ENCODE data around the gene DDX6. TPM values are rescaled to one million over a fixed set of nuclear protein-coding genes. Genes with fewer than 3 reads are reported as not detected.
"Not testable (repeated sequence)": the region's sequence is repeated elsewhere in the genome, so short reads cannot be mapped to it uniquely, and the experiment has no call there.

Gene DDX6
- total RNA-seq, 2 experiments from 2014 or later = 155 to 158 TPM

GRCh38 chr11:118785362-118785761 lies 5.6 kb downstream of the DDX6 start:
- TF ChIP-seq, protein P1, sequence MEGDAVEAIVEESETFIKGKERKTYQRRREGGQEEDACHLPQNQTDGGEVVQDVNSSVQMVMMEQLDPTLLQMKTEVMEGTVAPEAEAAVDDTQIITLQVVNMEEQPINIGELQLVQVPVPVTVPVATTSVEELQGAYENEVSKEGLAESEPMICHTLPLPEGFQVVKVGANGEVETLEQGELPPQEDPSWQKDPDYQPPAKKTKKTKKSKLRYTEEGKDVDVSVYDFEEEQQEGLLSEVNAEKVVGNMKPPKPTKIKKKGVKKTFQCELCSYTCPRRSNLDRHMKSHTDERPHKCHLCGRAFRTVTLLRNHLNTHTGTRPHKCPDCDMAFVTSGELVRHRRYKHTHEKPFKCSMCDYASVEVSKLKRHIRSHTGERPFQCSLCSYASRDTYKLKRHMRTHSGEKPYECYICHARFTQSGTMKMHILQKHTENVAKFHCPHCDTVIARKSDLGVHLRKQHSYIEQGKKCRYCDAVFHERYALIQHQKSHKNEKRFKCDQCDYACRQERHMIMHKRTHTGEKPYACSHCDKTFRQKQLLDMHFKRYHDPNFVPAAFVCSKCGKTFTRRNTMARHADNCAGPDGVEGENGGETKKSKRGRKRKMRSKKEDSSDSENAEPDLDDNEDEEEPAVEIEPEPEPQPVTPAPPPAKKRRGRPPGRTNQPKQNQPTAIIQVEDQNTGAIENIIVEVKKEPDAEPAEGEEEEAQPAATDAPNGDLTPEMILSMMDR (IDR thresholded peaks at IDR 0.05) = no peak
- H3K4me3 Mint-ChIP-seq = peak overlapping the region; percentile 99
- DNase-seq (peak; percentile 41), ATAC-seq (no peak)
- ChIA-PET POLR2A (interaction anchor here (0.8 to 2.1 kb wide), 5 partner anchors 55 to 212 kb away, joined by 3 to 8 read pairs (median 4); no protein-coding TSS in a partner anchor), CTCF (interaction anchor here (0.7 to 8.2 kb wide), 5 partner anchors 16 to 171 kb away, joined by 3 to 80 read pairs (median 4); no protein-coding TSS in a partner anchor)
- intact Hi-C loops (cut with micrococcal nuclease) = loop anchor here (5.0 kb wide), 1 partner anchor 93 kb away; no protein-coding TSS in a partner anchor
- peaks cover 49% of the 10 kb centered on the region for H3K36me3 Mint-ChIP-seq (ENCODE audit: low read depth)
- no peaks in the 10 kb centered on the region for H3K9me3 Mint-ChIP-seq
- H3K4me1 Mint-ChIP-seq (ENCODE audit: low read depth) = peaks cover 39% of the 10 kb centered on the region
- H3K27ac Mint-ChIP-seq = peak overlapping the region; percentile 100
- no peaks in the 10 kb centered on the region for H3K27me3 Mint-ChIP-seq

DNA sequence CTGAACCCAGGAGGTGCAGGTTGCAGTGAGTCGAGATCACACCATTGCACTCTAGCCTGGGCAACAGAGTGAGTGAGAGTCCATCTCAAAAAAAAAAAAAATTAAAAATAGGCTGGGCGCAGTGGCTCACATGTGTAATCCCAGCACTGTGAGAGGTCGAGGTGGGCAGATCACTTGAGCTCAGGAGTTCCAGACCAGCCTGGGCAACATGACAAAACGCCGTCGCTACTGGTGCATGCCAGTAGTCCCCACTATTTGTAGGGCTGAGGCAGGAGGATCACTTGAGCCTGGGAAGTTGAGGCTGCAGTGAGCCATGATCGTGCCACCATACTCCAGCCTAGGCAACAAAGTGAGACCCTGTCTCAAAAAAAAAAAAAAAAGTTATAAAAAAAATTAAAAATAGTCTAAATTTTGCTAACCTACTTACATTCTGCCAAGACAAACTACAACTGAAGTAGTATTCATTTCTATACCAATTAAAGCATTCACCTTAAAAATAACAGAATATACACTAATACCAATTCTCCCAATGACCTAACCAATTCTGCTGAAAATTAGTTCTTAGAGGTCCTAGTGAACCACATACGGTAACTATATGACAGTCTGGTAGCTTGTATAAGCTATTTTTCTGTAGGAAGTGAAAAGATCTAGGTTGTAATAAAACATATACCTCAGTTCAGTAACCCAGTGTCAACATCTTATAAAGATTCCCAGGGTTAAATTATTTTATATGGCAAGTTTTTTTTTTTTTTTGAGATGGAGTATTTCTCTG lies 7.1 kb downstream of the DDX6 start:
- CTCF ChIA-PET = interaction anchor here (0.6 to 8.2 kb wide), 4 partner anchors 19 to 258 kb away, joined by 3 to 80 read pairs (median 4); no protein-coding TSS in a partner anchor
- H3K4me3 Mint-ChIP-seq = no peak overlapping the region
- intact Hi-C loops (cut with micrococcal nuclease) = no loop called here
- no peaks in the 10 kb centered on the region for H3K27me3 Mint-ChIP-seq
- peak overlapping the region; percentile 76 for H3K27ac Mint-ChIP-seq
- peaks cover 47% of the 10 kb centered on the region for H3K4me1 Mint-ChIP-seq (ENCODE audit: low read depth)
- H3K36me3 Mint-ChIP-seq (ENCODE audit: low read depth) = peaks cover 51% of the 10 kb centered on the region
- POLR2A ChIA-PET = interaction anchor here (0.6 to 2.1 kb wide), 5 partner anchors 8 to 102 kb away, joined by 3 to 7 read pairs (median 4); no protein-coding TSS in a partner anchor
- ATAC-seq = no peak
- DNase-seq = no peak
- H3K9me3 Mint-ChIP-seq = no peaks in the 10 kb centered on the region
- TF ChIP-seq, protein P1 (IDR thresholded peaks at IDR 0.05) = no peak

GRCh38 chr11:118783324-118783723 lies 7.6 kb downstream of the DDX6 start:
- ATAC-seq; H3K27me3 Mint-ChIP-seq; H3K4me3 Mint-ChIP-seq; DNase-seq; intact Hi-C loops (cut with micrococcal nuclease); H3K9me3 Mint-ChIP-seq: not testable (repeated sequence)
- Mint-ChIP-seq H3K4me1 (ENCODE audit: low read depth) (peaks cover 51% of the 10 kb centered on the region), H3K36me3 (ENCODE audit: low read depth) (peaks cover 52% of the 10 kb centered on the region), H3K27ac (peak overlapping the region; percentile 52)
- ChIA-PET CTCF (interaction anchor here (1.5 kb wide), 1 partner anchor 9 kb away, joined by 7 read pairs; no protein-coding TSS in a partner anchor), POLR2A (interaction anchor here (1.3 kb wide), 1 partner anchor 9 kb away, joined by 3 read pairs; no protein-coding TSS in a partner anchor)

- CTCF ChIA-PET = no interaction called here
- DNase-seq (no peak), ATAC-seq (no peak)
- H3K4me3 Mint-ChIP-seq = no peak overlapping the region
- no peak overlapping the region for H3K27ac Mint-ChIP-seq
- TF ChIP-seq, protein P1 (IDR thresholded peaks at IDR 0.05) = no peak
- peaks cover 54% of the 10 kb centered on the region for H3K36me3 Mint-ChIP-seq (ENCODE audit: low read depth)
- POLR2A ChIA-PET = no interaction called here
- intact Hi-C loops (cut with micrococcal nuclease) = no loop called here
- H3K27me3 Mint-ChIP-seq = no peaks in the 10 kb centered on the region
- peaks cover 61% of the 10 kb centered on the region for H3K4me1 Mint-ChIP-seq (ENCODE audit: low read depth)
- no peaks in the 10 kb centered on the region for H3K9me3 Mint-ChIP-seq
Measured at GRCh38 chr11:118778898-118779297, 12.1 kb downstream of the DDX6 start.

- ATAC-seq (no peak), DNase-seq (no peak)
- peaks cover 73% of the 10 kb centered on the region for H3K36me3 Mint-ChIP-seq (ENCODE audit: low read depth)
- H3K4me3 Mint-ChIP-seq = no peak overlapping the region
- ChIA-PET CTCF (interaction anchor here (1.1 kb wide), 1 partner anchor 84 kb away, joined by 6 read pairs; no protein-coding TSS in a partner anchor), POLR2A (interaction anchor here (1.2 kb wide), 1 partner anchor 17 kb away, joined by 4 read pairs; the partner anchor contains the start of gene DDX6)
- no peaks in the 10 kb centered on the region for H3K27me3 Mint-ChIP-seq
- H3K27ac Mint-ChIP-seq = peak overlapping the region; percentile 63
- peaks cover 79% of the 10 kb centered on the region for H3K4me1 Mint-ChIP-seq (ENCODE audit: low read depth)
- TF ChIP-seq, protein P1 (IDR thresholded peaks at IDR 0.05) = no peak
- intact Hi-C loops (cut with micrococcal nuclease) = no loop called here
- H3K9me3 Mint-ChIP-seq = no peaks in the 10 kb centered on the region
Measured at GRCh38 chr11:118774032-118774431, 16.9 kb downstream of the DDX6 start.

Measured in activated CD8-positive, alpha-beta T cell treated with anti-CD3 and anti-CD28 coated beads for 36 hours (primary cell).